Measurements from ENCODE around the gene CRISPLD2.

The CRISPLD2 gene

DNA sequence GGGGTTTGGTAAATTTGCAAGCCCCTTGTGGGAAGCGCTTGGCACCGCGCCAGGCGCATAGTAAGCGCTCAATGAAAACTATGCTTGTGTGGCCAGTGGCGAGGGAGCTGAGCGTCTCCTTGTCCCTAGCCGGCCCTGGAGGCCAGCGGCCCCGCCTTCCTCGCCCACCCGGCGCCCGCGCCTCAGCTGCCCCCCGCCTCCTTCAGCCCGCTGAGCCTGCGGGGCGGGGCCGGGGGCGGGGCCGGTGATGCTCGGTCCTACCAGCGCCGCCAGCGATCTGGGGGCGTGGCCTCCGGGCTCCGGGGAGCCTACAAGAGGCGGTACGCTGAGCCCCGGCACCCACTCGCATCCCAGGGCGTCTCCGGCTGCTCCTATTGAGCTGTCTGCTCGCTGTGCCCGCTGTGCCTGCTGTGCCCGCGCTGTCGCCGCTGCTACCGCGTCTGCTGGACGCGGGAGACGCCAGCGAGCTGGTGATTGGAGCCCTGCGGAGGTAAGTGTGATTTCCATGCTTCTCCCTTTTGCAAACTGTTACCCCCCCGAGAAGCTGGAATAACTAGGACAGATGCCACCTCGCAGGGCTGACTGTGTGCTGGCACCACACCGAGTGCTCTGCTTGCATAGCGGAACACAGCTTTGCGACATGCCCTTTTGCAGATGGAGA is at the start of gene CRISPLD2:
Gene CRISPLD2, plus strand, starts transcription at position 342 of the 661 bp plus-strand sequence. CDS start 18,511 bp downstream, outside the sequence.
- peak; percentile 89 for DNase-seq

DNA sequence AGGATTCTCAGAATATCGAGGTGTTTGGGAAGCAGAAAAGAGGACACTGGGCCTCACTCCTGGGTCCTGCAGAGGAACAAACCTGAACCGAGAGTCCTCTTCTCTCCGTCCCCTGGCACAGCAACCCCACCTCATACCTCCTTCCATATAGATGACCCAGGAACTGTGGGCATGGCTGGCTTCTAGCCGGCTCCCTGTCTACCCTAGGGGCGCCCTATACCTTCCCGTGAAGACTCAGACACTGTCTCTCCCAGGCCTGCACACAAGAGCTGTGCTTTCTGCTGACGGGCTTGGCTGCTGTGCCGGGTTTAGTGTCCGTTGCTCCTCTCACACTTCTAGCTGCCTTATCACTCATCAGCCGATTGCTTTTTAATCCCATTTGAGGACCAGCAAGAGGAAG is 46.5 kb upstream of the CRISPLD2 start:
- no peak for DNase-seq

GRCh38 chr16:84774810-84775209 is 45.0 kb upstream of the CRISPLD2 start:
- DNase-seq, result no peak

GRCh38 chr16:84775262-84775810 is 44.4 kb upstream of the CRISPLD2 start:
- no peak for DNase-seq

- no peak for DNase-seq
These were observed 42.4 kb upstream of the CRISPLD2 start for GRCh38 chr16:84777435-84777834.

GRCh38 chr16:84778720-84779119 is 41.1 kb upstream of the CRISPLD2 start:
- no peak for DNase-seq

DNA sequence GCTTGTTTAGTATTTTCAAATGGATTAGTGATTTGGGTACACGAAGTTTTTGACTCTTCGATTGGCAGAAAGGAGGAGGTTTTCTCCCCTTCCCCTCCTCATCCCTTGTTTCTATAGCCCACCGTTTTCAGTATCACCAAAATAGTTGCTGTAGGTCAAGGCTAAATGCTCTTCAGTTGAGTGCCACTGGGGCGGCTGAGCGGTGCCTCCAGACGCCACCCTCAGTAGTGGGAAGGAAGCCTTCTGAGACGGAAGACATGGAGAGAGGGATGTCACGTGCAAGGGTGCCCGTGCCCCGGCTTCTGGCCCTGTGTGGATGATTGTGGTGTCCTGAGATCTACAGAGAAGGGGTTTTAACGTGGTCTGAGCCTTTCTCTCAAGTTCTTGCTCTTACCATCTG is 39.7 kb upstream of the CRISPLD2 start:
- no peak for DNase-seq

- DNase-seq, result no peak
These were observed 39.0 kb upstream of the CRISPLD2 start for GRCh38 chr16:84780544-84781376.

DNA sequence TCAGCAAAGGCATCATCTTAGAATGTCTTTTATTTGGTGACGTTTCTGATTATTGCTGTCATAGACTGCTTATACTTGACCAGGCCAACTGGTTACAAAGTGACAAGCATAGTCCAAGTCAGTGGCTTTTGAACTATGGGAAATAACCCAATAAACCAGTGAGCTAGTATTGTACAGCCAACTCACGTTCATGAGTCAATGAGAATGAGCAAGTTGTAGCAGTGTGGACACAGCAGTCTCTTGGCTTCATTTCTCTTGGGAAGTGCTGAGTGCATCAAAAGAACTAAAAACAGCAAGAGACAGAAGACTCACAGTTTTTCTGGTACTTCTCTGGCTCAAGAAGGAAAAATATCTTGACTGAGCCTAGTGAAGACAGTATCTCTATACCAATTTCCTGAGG is 36.9 kb upstream of the CRISPLD2 start:
- no peak for DNase-seq

DNA sequence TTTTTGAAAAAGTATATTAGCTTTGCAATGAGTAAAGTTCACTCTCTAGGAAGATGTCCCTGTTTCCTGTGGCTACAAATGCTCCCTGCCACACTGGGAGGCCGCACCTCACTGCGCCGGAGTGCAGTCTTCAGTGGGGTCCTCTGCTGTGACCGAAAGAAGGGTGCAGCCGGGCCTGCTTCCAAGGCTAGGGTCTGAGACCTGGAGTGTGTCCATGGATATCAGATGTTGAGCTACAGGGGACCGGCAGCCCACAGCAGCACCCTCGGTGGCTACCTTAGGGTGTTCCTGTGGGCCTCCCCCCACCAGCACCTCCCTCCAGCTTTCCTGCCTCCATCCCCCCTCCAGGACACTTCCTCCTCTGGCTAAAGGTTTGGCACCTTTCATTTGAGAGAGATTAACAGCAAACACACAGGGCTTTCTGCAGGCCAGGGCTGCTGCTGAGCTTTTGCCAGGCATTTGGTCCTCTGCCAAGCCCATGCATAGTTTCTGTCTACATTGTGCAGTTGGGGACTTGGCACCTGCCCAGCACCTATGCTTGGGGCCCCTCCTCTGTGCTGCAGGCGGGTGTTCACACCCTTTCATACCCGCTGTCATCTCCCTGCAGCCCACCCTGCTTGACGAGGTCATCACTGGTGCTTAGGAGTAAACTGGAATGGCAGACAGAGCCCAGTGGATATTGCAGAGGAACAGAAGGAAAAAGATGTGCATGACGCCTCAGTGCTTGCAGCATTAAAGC is 33.8 kb upstream of the CRISPLD2 start:
- DNase-seq, result no peak

DNA sequence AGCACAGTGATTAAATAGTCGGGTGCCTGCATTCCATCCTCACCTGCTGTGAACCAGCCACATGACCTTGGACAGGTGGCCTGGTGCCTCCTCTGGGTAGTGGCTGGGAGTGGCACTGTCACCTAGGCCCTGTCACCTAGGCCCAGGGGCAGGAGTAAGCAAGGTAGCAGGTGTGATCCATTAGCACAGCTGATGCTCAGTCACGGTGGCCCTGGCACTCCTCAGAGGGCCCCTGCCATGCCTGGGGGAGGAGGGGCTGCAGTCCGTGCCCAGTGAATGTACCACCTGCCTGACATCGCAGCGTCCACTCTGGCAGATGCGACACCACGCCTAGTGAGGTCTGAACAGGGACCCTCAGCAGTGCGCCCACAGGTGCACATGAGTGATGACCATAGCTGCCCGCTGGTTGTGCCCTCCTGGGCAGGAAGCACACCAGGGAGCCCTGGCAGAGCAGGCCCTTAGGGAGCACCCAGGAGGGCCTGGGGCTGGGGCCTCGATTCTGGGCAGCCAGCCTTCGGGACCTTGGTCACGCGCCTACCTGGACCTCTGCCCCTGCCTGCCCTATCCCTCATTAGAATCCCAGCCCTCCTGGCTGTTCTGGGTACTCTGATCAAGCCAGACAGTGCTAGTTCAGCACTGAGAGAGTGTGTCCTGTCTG is 33.1 kb upstream of the CRISPLD2 start:
- DNase-seq, result no peak

GRCh38 chr16:84787263-84787622 is 32.5 kb upstream of the CRISPLD2 start:
- no peak for DNase-seq

GRCh38 chr16:84788920-84789391 is 30.8 kb upstream of the CRISPLD2 start:
- no peak for DNase-seq

GRCh38 chr16:84789431-84789830 is 30.4 kb upstream of the CRISPLD2 start:
- DNase-seq, result no peak

DNA sequence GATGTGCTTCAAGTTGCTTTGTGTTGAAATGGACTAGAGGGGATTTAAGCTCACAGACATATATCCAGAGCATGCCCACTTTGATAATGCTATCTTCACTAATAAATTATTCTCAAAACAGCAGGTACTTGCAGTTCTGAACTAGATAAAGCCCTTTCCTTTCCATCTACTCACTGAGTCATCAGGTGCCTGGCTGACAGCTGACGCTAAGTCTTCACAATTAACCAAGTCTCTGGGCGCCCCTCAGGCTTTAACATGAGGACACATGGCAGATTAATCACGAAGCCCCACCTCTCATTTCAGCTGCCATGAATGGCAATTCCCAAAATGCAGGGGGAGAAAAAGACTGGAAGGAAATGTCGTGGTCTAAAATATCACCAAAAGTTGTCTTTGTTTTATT is 29.5 kb upstream of the CRISPLD2 start:
- DNase-seq, result no peak

DNA sequence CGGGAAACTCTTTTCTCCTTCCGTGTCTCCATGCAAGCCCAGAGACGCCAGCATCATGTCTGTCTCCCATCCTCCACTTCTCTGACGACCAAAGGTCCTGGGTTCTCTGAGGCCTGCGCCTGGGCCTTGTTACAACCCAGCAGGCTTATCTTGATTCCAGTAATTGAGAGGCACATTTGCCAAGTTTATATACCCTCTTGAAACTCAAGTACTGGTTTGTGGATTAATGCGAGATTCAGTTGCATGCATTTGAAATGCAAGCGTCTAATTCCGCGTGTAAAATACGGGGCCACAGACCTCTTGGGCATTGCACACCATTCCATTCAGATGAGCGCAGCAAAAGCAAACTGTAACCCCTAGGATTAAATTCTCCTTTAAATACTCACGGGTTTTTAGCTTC is 28.7 kb upstream of the CRISPLD2 start:
- DNase-seq, result no peak

GRCh38 chr16:84791501-84791900 is 28.3 kb upstream of the CRISPLD2 start:
- DNase-seq, result no peak

DNA sequence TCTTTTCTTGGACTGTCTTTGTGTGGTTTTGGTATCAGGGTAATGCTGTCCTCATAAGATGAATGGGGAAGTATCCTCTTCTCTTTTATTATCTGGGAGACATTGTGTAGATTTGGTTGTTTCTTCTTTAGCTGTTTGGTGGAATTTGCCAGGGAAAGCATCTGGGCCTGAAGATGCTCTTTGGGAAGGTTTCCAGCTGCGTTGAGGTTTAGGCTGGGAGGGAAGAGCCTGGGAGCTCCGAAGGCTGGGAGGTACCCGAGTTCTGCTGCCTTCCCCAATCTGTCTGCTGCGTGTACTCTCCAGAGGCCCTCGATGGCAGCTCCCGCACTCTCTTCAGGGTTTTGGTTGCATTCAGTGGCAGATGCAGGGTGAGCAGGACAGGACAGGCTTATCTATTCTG is 25.6 kb upstream of the CRISPLD2 start:
- DNase-seq, result no peak

DNA sequence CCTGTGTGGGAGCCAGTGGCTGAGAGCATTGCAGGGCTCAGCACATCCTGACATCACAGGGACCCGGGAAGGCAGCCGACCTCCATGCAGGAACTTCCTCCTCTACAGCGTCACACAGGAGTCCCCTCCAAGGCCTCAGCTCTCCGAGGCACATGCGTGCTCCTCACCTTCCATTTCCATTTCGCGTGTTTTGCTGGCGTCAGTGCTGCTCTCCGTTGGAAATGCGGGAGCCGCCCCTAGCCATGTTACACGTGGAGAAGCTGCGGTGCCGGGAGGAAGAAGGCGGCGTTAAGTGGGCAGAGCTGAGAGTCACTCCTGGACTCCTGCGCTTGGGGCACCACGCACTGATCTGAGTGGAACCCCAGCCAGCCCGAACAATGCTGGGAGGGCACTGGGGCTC is 25.2 kb upstream of the CRISPLD2 start:
- no peak for DNase-seq

GRCh38 chr16:84795329-84796053 is 24.3 kb upstream of the CRISPLD2 start:
- no peak for DNase-seq

DNA sequence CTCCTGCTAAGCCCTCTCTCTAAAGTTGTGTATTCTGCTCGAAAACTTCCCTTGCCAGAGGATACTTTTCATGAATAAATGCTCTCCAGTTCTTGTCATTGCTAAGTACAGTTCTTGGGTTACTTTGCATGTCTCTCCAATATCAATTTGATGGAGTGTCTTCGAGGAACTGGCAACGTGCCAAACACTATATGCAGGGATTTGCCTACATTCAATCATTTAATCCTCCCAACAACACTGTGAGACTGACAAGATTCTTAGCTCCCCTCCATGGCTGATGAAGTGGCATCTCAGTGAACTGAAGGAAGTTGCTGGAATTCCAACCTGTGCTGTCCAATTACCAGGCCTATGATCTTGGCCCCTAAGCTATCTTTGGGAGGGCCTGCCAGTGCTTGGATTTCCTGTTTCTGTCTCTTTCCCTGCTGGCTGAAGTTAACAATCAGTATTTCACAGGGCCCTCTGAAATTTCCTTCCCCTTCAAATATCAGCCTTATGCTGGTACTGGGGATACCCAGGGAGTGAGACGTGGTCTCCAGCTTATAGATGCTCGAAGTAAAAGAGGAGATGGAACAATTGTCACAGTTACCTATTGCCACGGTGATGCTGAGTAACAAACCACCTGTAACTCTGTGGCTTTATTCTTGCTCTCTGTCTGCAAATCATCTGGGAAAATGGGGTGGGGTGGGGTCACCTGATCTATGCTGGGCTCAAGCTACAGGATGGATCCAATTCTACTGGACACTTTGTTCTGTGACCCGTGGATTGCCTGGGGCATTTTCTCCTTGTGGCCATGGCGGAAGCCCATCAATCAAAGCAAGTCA is 19.4 kb upstream of the CRISPLD2 start:
- DNase-seq, result no peak

Data from activated CD4-positive, alpha-beta T cell treated with anti-CD3 and anti-CD28 coated beads, Interleukin-2, amount 50 U/mL, for 1 hour (primary cell).